ENCODE results near the gene ZDHHC3. TPM values are rescaled to one million over a fixed set of nuclear protein-coding genes. Genes with fewer than 3 reads are reported as not detected.

ZDHHC3 gene
- total and polyA plus RNA-seq, 4 donors: 15.4 to 43.0 (median 24.4) TPM

- H3K27ac ChIP-seq (ENCODE audit: low read depth in 1 of 2, low read length in 2 of 2): no peak overlapping the region
- H3K4me1 ChIP-seq (ENCODE audit: control insufficient read depth in 4 of 4, insufficient read depth in 4 of 4, low read length in 3 of 4): no peaks in the 10 kb centered on the region
Measured at GRCh38 chr3:44965165-44965564, 10.8 kb downstream of the ZDHHC3 start.

More at GRCh38 chr3:44965165-44965564, 10.8 kb downstream of the ZDHHC3 start:
- Histone ChIP-seq H3K36me3 (ENCODE audit: control insufficient read depth in 4 of 4, insufficient read depth in 3 of 4, low read depth in 1 of 4, low read length in 3 of 4) (no peaks in the 10 kb centered on the region), H3K9ac (ENCODE audit: low read depth in 1 of 2, low read length in 2 of 2) (no peak overlapping the region), H3K27me3 (ENCODE audit: control insufficient read depth in 4 of 4, insufficient read depth in 4 of 4, low read length in 3 of 4) (no peaks in the 10 kb centered on the region), H3K9me3 (ENCODE audit: control insufficient read depth in 4 of 4, low read length in 3 of 4) (no peaks in the 10 kb centered on the region), H3K4me3 (ENCODE audit: low read depth in 1 of 3, low read length in 3 of 3) (no peak overlapping the region)
- no peak for DNase-seq (ENCODE audit: low spot score)
- 92% methylated on average over 3 of the region's 3 CpGs for WGBS
- TF ChIP-seq EGR1 (IDR thresholded peaks at IDR 0.05; ENCODE audit: low read depth in 2 of 2) (no peak), NR2F2 (IDR thresholded peaks at IDR 0.05) (no peak), ZBTB33 (IDR thresholded peaks at IDR 0.05) (no peak), FOXA2 (IDR thresholded peaks at IDR 0.05) (no peak), HNF4A (conservative IDR thresholded peaks at IDR 0.05) (no peak), REST (IDR thresholded peaks at IDR 0.05) (no peak), JUND (IDR thresholded peaks at IDR 0.05) (no peak), GABPA (IDR thresholded peaks at IDR 0.05 in 1 of 2, conservative IDR thresholded peaks at IDR 0.05 in 1 of 2) (no peak), HNF4G (IDR thresholded peaks at IDR 0.05) (no peak), RXRA (IDR thresholded peaks at IDR 0.05) (no peak), CTCF (IDR thresholded peaks at IDR 0.05; ENCODE audit: low read depth, low read length, missing input control) (no peak), MAX (IDR thresholded peaks at IDR 0.05) (no peak), SP1 (IDR thresholded peaks at IDR 0.05) (no peak), ATF3 (IDR thresholded peaks at IDR 0.05) (no peak), YY1 (IDR thresholded peaks at IDR 0.05) (no peak), FOXA1 (IDR thresholded peaks at IDR 0.05) (no peak), TAF1 (conservative IDR thresholded peaks at IDR 0.05) (no peak)

Data from liver (tissue), 9 donors.